GM13977 (cell line): ENCODE results near the gene NEBL.

ENCODE experiments used
- DNase-seq: peaks from one replicate; pipeline ENCODE4 v3.0.0; 2012; ENCODE audit warnings: low spot score
- in situ Hi-C: fragments of 300-500 bp; cut with MboI; formaldehyde crosslinking; loops from one replicate; pipeline ENCODE4 v1.12.0; 2022; ENCODE audit warnings: low sequenced_read_pairs, low pct_unique_long_range_greater_than_20kb, mixed read lengths, inconsistent platforms; ENCODE audit not compliant: unreplicated experiment
- TF ChIP-seq, protein P1 (sequence below): IDR thresholded peaks from 2 replicates; pipeline ENCODE4 v1.5.1; 2012; ENCODE audit warnings: mild to moderate bottlenecking, control low read depth; ENCODE audit not compliant: insufficient read depth; ENCODE audit errors: extremely low read depth, missing control alignments

Gene NEBL

DNA sequence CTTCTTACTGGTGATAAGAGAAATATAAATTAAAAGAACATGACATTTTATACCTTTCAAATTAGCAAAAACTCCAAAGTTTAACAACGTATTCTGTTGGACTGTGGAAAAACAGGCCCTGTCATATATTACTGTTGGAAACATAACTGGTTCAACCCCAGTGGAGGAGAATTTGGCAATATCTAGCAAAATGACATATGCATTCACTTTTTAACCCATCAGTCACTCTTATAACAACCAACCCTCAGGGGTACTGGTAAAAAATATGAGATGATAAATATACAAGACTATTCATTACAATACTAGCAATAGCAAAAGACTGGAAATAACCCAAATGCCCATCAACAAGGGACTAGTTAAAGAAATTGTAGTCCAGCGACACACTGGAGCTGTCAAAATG, 22.9 kb upstream of the NEBL start:
- in situ Hi-C loops: no loop called here
- no peak for DNase-seq
- TF ChIP-seq, protein P1, sequence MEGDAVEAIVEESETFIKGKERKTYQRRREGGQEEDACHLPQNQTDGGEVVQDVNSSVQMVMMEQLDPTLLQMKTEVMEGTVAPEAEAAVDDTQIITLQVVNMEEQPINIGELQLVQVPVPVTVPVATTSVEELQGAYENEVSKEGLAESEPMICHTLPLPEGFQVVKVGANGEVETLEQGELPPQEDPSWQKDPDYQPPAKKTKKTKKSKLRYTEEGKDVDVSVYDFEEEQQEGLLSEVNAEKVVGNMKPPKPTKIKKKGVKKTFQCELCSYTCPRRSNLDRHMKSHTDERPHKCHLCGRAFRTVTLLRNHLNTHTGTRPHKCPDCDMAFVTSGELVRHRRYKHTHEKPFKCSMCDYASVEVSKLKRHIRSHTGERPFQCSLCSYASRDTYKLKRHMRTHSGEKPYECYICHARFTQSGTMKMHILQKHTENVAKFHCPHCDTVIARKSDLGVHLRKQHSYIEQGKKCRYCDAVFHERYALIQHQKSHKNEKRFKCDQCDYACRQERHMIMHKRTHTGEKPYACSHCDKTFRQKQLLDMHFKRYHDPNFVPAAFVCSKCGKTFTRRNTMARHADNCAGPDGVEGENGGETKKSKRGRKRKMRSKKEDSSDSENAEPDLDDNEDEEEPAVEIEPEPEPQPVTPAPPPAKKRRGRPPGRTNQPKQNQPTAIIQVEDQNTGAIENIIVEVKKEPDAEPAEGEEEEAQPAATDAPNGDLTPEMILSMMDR: no peak

DNA sequence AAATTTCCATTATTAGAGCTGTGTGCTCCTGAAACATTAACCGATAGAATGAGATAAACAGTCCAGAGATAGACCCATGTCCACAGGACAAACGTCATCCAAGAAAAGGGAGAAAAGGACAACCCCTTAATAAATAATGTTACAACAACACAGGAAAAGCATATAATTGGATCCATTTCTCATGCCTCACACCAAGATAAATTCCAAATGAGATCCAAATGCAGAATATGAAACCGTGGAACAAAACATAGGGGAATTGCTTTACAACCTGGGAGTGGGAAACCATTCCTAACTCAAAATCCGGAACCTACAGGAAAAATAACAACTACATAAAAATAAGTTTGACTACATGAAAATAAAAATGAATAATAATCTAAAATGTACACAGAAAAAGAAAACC, 22.4 kb upstream of the NEBL start:
- no peak for DNase-seq
- in situ Hi-C loops: no loop called here
- TF ChIP-seq, protein P1: no peak

DNA sequence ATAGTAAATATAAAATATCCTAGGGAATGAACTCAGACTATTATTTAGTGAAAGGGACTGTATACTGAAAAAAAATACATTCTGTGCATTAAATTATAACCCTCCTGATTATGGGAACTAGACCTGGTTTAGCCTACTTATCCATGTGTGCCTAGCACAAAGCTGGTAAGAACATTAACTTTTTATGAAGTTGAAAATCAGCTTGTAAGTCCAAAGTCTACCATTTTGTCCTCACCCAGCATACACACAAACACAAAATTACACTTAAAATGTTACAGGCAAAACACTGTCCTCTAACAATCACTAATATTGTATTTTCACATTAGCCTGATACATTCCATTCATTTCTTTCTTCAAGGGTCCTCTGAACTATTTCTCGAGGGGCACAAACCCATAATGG, 19.9 kb upstream of the NEBL start:
- TF ChIP-seq, protein P1: no peak
- DNase-seq: no peak
- in situ Hi-C loops: no loop called here

GRCh38 chr10:20912969-20913368, 15.9 kb upstream of the NEBL start:
- in situ Hi-C loops: no loop called here
- TF ChIP-seq, protein P1: no peak
- DNase-seq: no peak

DNA sequence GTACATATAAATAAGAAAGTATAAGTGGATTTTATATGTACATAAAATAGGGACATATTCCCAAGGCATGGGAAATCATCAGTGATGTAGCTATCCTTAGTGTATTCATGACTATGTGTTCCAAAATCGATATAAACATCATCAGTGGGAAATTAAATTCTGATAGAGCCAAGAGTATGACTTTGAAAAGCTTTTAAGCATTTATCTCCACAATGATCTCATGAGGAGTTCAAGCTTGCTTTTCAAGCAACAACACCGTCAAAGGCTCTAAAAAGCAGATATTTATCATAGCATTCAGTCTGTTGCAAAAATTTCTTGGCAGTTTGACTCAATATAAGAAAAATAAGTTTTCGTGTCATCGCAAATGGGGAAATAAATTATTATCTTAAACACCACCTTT, 14.5 kb upstream of the NEBL start:
- in situ Hi-C loops: no loop called here
- no peak for DNase-seq
- TF ChIP-seq, protein P1: no peak

DNA sequence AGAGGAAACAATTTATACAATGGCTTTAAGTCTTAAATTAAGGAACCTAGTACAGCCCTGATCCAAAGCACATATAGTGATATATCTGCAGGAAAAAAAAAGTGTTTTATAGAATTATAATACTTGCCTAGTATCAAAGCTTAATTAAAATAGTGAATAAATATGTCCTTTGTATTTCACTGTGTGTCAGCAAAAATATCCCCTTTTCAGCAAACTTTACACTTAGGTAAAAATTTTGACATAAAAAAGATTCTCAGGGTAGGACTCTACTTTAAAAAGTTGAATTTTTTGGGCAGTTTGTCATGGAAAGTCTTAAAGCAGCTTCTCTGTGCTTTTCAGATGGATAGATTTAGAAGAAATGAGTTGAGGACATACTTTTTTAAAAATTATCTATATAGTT, 12.7 kb upstream of the NEBL start:
- TF ChIP-seq, protein P1: no peak

DNA sequence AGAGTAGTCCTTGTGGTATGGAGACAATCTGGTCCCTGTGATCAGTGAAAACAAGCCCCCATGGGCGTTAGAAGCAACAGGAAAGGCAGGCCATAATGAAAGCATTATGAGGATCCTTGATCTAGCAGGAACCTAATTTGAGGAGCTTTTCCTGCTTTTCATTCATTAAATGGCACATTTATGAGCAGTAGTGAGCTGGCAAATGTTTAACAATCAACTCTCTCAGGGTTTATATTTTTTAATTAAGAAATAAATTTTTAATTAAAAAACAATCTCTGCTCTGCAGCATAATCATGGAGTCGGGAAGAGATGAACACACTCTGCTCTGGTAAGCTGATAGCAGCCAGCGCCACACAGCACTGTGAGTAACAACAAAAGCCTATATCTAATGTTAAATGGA, 11.3 kb upstream of the NEBL start:
- no peak for DNase-seq
- TF ChIP-seq, protein P1: no peak
- in situ Hi-C loops: no loop called here

More for the DNA sequence above, 12.7 kb upstream of the NEBL start:
- DNase-seq: no peak
- in situ Hi-C loops: no loop called here
